ENCODE results near the gene NUP107. TPM values are rescaled to one million over a fixed set of nuclear protein-coding genes. Genes with fewer than 3 reads are reported as not detected.
A peak's percentile ranks its signal among the peaks of the same experiment; 100 is the strongest.

The NUP107 gene
- total and polyA plus RNA-seq, 4 experiments from 2014 or later, result 25.9 to 70.7 (median 54.4) TPM

DNA sequence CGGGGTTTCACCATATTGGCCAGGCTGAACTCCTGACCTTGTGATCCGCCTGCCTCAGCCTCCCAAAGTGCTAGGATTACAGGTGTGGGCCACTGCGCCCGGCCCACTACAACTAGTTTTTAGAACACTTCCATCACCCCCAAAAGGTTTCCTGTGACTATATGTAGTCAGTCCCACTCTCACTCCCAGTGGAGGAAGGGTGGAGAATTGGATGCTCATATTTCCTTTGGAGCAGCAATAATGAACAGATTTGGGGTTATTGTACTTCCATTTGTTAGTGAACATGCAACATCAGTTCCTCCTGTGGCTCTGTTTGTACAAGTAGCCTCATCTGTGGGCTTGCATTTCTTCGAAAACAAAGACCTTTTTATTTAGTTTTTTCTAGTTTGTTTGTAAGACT lies 40.3 kb upstream of the NUP107 start:
- H3K4me3 Mint-ChIP-seq, result peak overlapping the region in 4 of 8 donors; percentile 4 to 50 (median 36)
- H3K9me3 Mint-ChIP-seq, result peaks cover 0 to 3% (median 0%) of the 10 kb centered on the region in 8 donors
- intact Hi-C loops (cut with micrococcal nuclease), result loop anchor here (5.0 kb wide), 1 partner anchor 34 kb away; the partner anchor contains the start of gene RAP1B
- DNase-seq, result no peak
- no peak overlapping the region for H3K4me3 ChIP-seq (ENCODE audit: low read length in 2 of 2)
- H3K27ac Mint-ChIP-seq, result peak overlapping the region in 4 of 7 donors; percentile 9 to 80 (median 55)
- POLR2A ChIA-PET (ENCODE audit: partially characterized antibody), result interaction anchor here (1.3 kb wide), 1 partner anchor 32 kb away, joined by 3 read pairs; no protein-coding TSS in a partner anchor
- no peaks in the 10 kb centered on the region for H3K27me3 Mint-ChIP-seq
- CTCF ChIA-PET (ENCODE audit: partially characterized antibody), result interaction anchor here (1.2 to 1.6 kb wide), 2 partner anchors 8 to 287 kb away, joined by 5 read pairs; no protein-coding TSS in a partner anchor
- no peaks in the 10 kb centered on the region for H3K9me3 ChIP-seq (ENCODE audit: control insufficient read depth in 1 of 2, low read length in 2 of 2)
- peaks cover 25% of the 10 kb centered on the region for H3K36me3 ChIP-seq (ENCODE audit: insufficient read depth, low read length)
- peaks cover 45 to 76% (median 57%) of the 10 kb centered on the region in 4 donors for H3K4me1 Mint-ChIP-seq
- H3K4me1 ChIP-seq (ENCODE audit: insufficient read depth, low read length), result peaks cover 66% of the 10 kb centered on the region
- H3K27me3 ChIP-seq (ENCODE audit: insufficient read depth, low read length), result no peaks in the 10 kb centered on the region
- peaks cover 19 to 59% of the 10 kb centered on the region in 2 donors for H3K36me3 Mint-ChIP-seq
- no peak overlapping the region for H3K27ac ChIP-seq (ENCODE audit: low read depth, low read length)

DNA sequence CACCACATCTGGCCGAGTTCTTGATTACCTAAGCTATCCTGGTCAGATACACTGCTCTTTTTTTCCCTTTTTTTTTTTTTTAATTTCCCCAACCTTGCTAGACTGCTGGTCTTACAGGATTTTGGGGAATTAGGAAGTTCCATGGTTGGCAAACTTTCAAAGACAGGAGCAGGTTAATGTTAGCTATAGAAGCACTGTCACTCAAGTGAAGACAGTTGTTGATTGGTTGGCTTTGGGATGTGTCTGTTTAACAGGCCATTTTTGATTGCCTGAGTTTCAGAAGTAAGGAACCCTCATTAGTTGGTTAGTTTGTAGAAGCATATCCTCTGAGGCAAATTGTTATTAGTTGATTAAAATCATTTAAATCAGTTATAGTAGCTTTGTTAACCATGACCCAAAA lies 39.3 kb upstream of the NUP107 start:
- no peak overlapping the region for H3K27ac ChIP-seq (ENCODE audit: low read depth, low read length)
- no peaks in the 10 kb centered on the region for H3K9me3 ChIP-seq (ENCODE audit: control insufficient read depth in 1 of 2, low read length in 2 of 2)
- no peaks in the 10 kb centered on the region for H3K27me3 ChIP-seq (ENCODE audit: insufficient read depth, low read length)
- CTCF ChIA-PET (ENCODE audit: partially characterized antibody), result interaction anchor here (0.7 kb wide), 2 partner anchors 109 to 298 kb away, joined by 3 read pairs; no protein-coding TSS in a partner anchor
- H3K4me1 Mint-ChIP-seq, result peaks cover 37 to 70% (median 48%) of the 10 kb centered on the region in 4 donors
- peaks cover 56% of the 10 kb centered on the region for H3K4me1 ChIP-seq (ENCODE audit: insufficient read depth, low read length)
- DNase-seq, result no peak
- H3K27me3 Mint-ChIP-seq, result no peaks in the 10 kb centered on the region
- peaks cover 34% of the 10 kb centered on the region for H3K36me3 ChIP-seq (ENCODE audit: insufficient read depth, low read length)
- H3K27ac Mint-ChIP-seq, result peak overlapping the region in 6 of 7 donors; percentile 38 to 84 (median 71)
- intact Hi-C loops (cut with micrococcal nuclease), result loop anchor here (5.0 kb wide), 1 partner anchor 35 kb away; the partner anchor contains the start of gene RAP1B
- H3K4me3 Mint-ChIP-seq, result peak overlapping the region in 3 of 8 donors; percentile 33 to 44 (median 43)
- peaks cover 0 to 3% (median 0%) of the 10 kb centered on the region in 8 donors for H3K9me3 Mint-ChIP-seq
- peaks cover 19 to 61% of the 10 kb centered on the region in 2 donors for H3K36me3 Mint-ChIP-seq
- no peak overlapping the region for H3K4me3 ChIP-seq (ENCODE audit: low read length in 2 of 2)
- POLR2A ChIA-PET (ENCODE audit: partially characterized antibody), result interaction anchor here (0.7 to 0.9 kb wide), 2 partner anchors 22 to 28 kb away, joined by 3 to 4 read pairs; no protein-coding TSS in a partner anchor

DNA sequence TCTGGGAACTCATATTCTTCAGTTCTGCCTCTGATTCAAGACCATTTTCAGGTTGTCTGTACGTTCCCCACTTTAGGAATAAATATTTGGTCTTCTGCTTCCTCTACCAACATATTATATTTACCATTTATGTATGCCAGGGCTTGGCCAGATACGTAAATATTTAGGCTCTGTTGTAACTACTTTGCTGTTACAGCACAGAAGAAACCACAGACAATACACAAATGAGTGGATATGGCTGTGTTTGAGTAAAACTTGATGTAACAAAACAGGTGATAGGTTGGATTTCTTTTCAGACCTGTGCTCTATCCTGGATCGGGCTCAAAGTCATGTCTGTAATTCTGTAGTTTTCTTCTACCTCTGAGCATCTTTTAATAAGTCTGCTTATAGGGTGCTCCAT lies 38.6 kb upstream of the NUP107 start:
- Mint-ChIP-seq H3K4me3 (peak overlapping the region in 4 of 8 donors; percentile 5 to 50 (median 32)), H3K4me1 (peaks cover 33 to 65% (median 44%) of the 10 kb centered on the region in 4 donors), H3K27me3 (no peaks in the 10 kb centered on the region), H3K27ac (peak overlapping the region; percentile 21 to 84 (median 74)), H3K9me3 (peaks cover 0 to 3% (median 0%) of the 10 kb centered on the region in 8 donors), H3K36me3 (peaks cover 16 to 60% of the 10 kb centered on the region in 2 donors)
- ChIA-PET POLR2A (ENCODE audit: partially characterized antibody) (interaction anchor here (0.6 to 0.7 kb wide), 2 partner anchors 22 to 1223 kb away, joined by 3 to 4 read pairs; no protein-coding TSS in a partner anchor), CTCF (ENCODE audit: partially characterized antibody) (no interaction called here)
- Histone ChIP-seq H3K4me1 (ENCODE audit: insufficient read depth, low read length) (peaks cover 50% of the 10 kb centered on the region), H3K27ac (ENCODE audit: low read depth, low read length) (no peak overlapping the region), H3K27me3 (ENCODE audit: insufficient read depth, low read length) (no peaks in the 10 kb centered on the region), H3K4me3 (ENCODE audit: low read length in 2 of 2) (no peak overlapping the region), H3K9me3 (ENCODE audit: control insufficient read depth in 1 of 2, low read length in 2 of 2) (no peaks in the 10 kb centered on the region), H3K36me3 (ENCODE audit: insufficient read depth, low read length) (peaks cover 41% of the 10 kb centered on the region)
- DNase-seq, result no peak
- intact Hi-C loops (cut with micrococcal nuclease), result loop anchor here (5.0 kb wide), 1 partner anchor 36 kb away; the partner anchor contains the start of gene RAP1B

DNA sequence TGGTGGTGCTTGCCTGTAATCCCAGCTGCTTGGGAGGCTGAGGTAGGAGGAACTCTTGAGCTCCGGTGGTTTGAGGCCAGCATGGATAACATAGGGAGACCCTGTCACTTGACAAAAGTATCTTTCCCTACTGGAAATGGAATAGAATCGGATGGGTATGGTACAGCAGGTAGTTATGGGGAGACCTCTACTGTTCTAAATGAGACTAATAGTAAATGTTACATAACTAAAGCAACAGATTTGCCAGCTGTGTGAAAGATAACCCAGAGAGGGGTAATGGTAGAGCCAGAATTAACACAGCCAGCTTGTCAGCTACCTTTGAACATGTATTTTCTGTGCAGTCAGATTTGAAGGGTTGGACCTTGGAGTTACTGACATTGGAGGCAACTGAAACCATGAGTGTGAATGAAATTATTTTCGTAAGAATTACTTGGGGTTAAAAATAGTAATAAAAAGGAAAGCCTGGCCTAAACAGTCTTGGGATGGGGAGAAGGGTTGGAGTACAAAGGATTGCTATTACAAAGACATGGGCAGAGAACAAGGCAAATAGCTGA lies 21.7 kb upstream of the NUP107 start:
- Mint-ChIP-seq H3K4me3 (no peak overlapping the region), H3K27ac (peak overlapping the region in 5 of 7 donors; percentile 3 to 73 (median 16)), H3K36me3 (peaks cover 4 to 19% of the 10 kb centered on the region in 2 donors), H3K27me3 (no peaks in the 10 kb centered on the region), H3K4me1 (peaks cover 17 to 32% (median 17%) of the 10 kb centered on the region in 4 donors), H3K9me3 (no peaks in the 10 kb centered on the region)
- ChIA-PET CTCF (ENCODE audit: partially characterized antibody) (interaction anchor here (1.6 kb wide), 1 partner anchor 309 kb away, joined by 4 read pairs; no protein-coding TSS in a partner anchor), POLR2A (ENCODE audit: partially characterized antibody) (no interaction called here)
- Histone ChIP-seq H3K4me1 (ENCODE audit: insufficient read depth, low read length) (peaks cover 12% of the 10 kb centered on the region), H3K27me3 (ENCODE audit: insufficient read depth, low read length) (no peaks in the 10 kb centered on the region), H3K9me3 (ENCODE audit: control insufficient read depth in 1 of 2, low read length in 2 of 2) (no peaks in the 10 kb centered on the region), H3K27ac (ENCODE audit: low read depth, low read length) (no peak overlapping the region), H3K36me3 (ENCODE audit: insufficient read depth, low read length) (peaks cover 11% of the 10 kb centered on the region), H3K4me3 (ENCODE audit: low read length in 2 of 2) (no peak overlapping the region)
- no peak for DNase-seq
- intact Hi-C loops (cut with micrococcal nuclease), result no loop called here

DNA sequence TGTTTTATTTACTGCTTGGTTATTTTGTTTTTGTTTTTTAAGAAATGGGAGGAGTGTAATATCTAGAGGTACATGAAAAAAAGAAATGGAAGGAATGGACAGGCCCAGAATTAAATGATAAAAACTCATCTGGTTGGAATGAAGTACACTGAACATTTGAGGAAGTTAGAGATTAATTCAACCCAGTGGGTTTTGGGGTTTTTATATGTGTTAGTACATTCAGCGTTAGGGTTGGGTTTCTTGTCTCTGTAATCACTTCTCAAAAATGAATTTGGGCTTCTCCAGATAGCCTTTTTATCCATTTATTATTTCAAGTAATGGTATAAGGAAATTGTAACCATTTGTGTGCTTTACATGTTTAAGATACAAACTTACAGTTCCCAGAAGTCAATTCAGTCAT lies 19.5 kb upstream of the NUP107 start:
- CTCF ChIA-PET (ENCODE audit: partially characterized antibody), result interaction anchor here (0.6 kb wide), 1 partner anchor 41 kb away, joined by 3 read pairs; no protein-coding TSS in a partner anchor
- Mint-ChIP-seq H3K4me3 (no peak overlapping the region), H3K9me3 (no peaks in the 10 kb centered on the region), H3K27me3 (no peaks in the 10 kb centered on the region), H3K27ac (peak overlapping the region in 5 of 7 donors; percentile 7 to 76 (median 50)), H3K36me3 (peaks cover 0 to 9% of the 10 kb centered on the region in 2 donors), H3K4me1 (peaks cover 24 to 42% (median 29%) of the 10 kb centered on the region in 4 donors)
- Histone ChIP-seq H3K4me3 (ENCODE audit: low read length in 2 of 2) (no peak overlapping the region), H3K27me3 (ENCODE audit: insufficient read depth, low read length) (no peaks in the 10 kb centered on the region), H3K4me1 (ENCODE audit: insufficient read depth, low read length) (peaks cover 22% of the 10 kb centered on the region), H3K27ac (ENCODE audit: low read depth, low read length) (no peak overlapping the region), H3K36me3 (ENCODE audit: insufficient read depth, low read length) (no peaks in the 10 kb centered on the region), H3K9me3 (ENCODE audit: control insufficient read depth in 1 of 2, low read length in 2 of 2) (no peaks in the 10 kb centered on the region)
- intact Hi-C loops (cut with micrococcal nuclease), result no loop called here
- POLR2A ChIA-PET (ENCODE audit: partially characterized antibody), result no interaction called here
- no peak for DNase-seq

DNA sequence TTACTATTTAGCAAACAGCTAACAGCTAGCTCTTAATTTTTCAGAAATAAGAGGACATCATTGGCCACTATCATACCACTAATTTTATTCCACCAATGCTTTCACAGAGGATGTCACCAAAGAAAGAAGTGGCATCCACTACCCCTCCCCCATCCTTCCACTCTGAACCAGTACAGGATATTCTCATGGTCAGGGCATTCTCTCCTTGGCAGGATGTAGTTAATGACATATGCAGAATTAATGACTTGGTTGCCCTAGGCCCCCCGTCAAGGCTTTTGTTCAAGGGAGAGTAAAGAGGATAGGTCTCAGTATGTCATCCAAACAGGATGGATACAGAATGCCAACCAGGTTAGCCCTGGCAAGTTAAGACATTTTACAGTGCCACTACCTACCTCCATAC lies 18.9 kb upstream of the NUP107 start:
- H3K36me3 Mint-ChIP-seq, result peaks cover 0 to 9% of the 10 kb centered on the region in 2 donors
- no peak for DNase-seq
- no peaks in the 10 kb centered on the region for H3K36me3 ChIP-seq (ENCODE audit: insufficient read depth, low read length)
- H3K4me3 Mint-ChIP-seq, result no peak overlapping the region
- peaks cover 26% of the 10 kb centered on the region for H3K4me1 ChIP-seq (ENCODE audit: insufficient read depth, low read length)
- H3K27me3 Mint-ChIP-seq, result no peaks in the 10 kb centered on the region
- H3K27ac Mint-ChIP-seq, result peak overlapping the region in 2 of 7 donors; percentile 8 to 31
- no peaks in the 10 kb centered on the region for H3K9me3 ChIP-seq (ENCODE audit: control insufficient read depth in 1 of 2, low read length in 2 of 2)
- H3K27me3 ChIP-seq (ENCODE audit: insufficient read depth, low read length), result no peaks in the 10 kb centered on the region
- ChIA-PET CTCF (ENCODE audit: partially characterized antibody) (interaction anchor here (1.4 kb wide), 1 partner anchor 309 kb away, joined by 4 read pairs; no protein-coding TSS in a partner anchor), POLR2A (ENCODE audit: partially characterized antibody) (no interaction called here)
- H3K4me3 ChIP-seq (ENCODE audit: low read length in 2 of 2), result no peak overlapping the region
- H3K27ac ChIP-seq (ENCODE audit: low read depth, low read length), result no peak overlapping the region
- H3K4me1 Mint-ChIP-seq, result peaks cover 24 to 43% (median 30%) of the 10 kb centered on the region in 4 donors
- intact Hi-C loops (cut with micrococcal nuclease), result no loop called here
- H3K9me3 Mint-ChIP-seq, result no peaks in the 10 kb centered on the region

DNA sequence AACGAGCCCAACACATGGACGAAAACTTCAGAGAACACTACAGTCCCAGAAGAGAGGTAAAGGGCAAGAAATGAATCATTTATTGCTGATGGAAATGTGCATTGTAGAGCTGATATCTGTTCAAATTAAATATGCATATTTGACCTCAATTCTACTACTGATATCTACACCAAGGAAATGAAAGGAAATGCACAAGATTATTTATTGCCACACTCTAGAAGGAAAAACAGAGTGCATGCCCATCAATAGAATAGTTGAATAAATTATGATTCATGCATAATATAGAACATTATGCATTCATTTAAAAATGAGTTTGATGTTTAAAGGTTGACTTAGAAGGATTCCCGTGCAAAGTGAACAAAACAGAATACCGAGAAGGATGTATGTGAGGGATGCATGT lies 15.6 kb upstream of the NUP107 start:
- peaks cover 0 to 3% of the 10 kb centered on the region in 2 donors for H3K36me3 Mint-ChIP-seq
- ChIA-PET CTCF (ENCODE audit: partially characterized antibody) (no interaction called here), POLR2A (ENCODE audit: partially characterized antibody) (interaction anchor here (0.6 to 1.5 kb wide), 2 partner anchors 11 to 61 kb away, joined by 3 read pairs; partner anchors contain the start of gene RAP1B)
- peak overlapping the region in 5 of 8 donors; percentile 11 to 49 (median 20) for H3K4me3 Mint-ChIP-seq
- Histone ChIP-seq H3K4me1 (ENCODE audit: insufficient read depth, low read length) (peaks cover 58% of the 10 kb centered on the region), H3K27me3 (ENCODE audit: insufficient read depth, low read length) (no peaks in the 10 kb centered on the region), H3K9me3 (ENCODE audit: control insufficient read depth in 1 of 2, low read length in 2 of 2) (no peaks in the 10 kb centered on the region), H3K4me3 (ENCODE audit: low read length in 2 of 2) (no peak overlapping the region), H3K36me3 (ENCODE audit: insufficient read depth, low read length) (no peaks in the 10 kb centered on the region), H3K27ac (ENCODE audit: low read depth, low read length) (no peak overlapping the region)
- peak overlapping the region in 5 of 7 donors; percentile 7 to 46 (median 17) for H3K27ac Mint-ChIP-seq
- H3K4me1 Mint-ChIP-seq, result peaks cover 31 to 66% (median 48%) of the 10 kb centered on the region in 4 donors
- no peak for DNase-seq
- intact Hi-C loops (cut with micrococcal nuclease), result no loop called here
- H3K27me3 Mint-ChIP-seq, result no peaks in the 10 kb centered on the region
- no peaks in the 10 kb centered on the region for H3K9me3 Mint-ChIP-seq
